HG03175 (cell line): ENCODE data around the gene UPK3BL1.

Experiments
- ATAC-seq: cut with Tn5 transposase; IDR thresholded peaks from one replicate; pipeline ENCODE4 v1.9.1; 2021; ENCODE audit warnings: mild to moderate bottlenecking, moderate library complexity; ENCODE audit not compliant: unreplicated experiment

Gene UPK3BL1

DNA sequence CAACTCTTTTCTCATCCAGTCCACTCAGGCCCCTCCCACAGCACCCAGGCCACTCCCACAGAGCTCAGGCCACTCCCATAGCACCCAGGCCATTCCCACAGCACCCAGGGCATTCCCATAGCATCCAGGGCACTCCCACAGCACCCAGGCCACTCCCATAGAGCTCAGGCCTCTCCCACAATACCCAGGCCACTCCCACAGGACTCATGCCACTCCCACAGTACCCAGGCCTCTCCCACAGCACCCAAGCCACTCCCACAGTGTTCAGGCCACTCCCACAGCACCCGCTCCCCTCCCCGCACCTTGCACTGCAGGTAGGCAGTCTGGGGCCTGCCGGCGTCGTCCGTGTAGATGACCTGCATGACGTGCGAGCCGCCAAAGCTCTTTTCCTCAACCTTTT, 52.7 kb downstream of the UPK3BL1 start:
- ATAC-seq = peak; percentile 39
